KOPT-K1 (cell line): ENCODE measurements around the gene KIAA1217.

ENCODE experiments used
- H3K27ac ChIP-seq: fragments of 200-600 bp; sonication (generic); 2 replicates; pipeline ENCODE4 v1.5.1; 2016; ENCODE audit warnings: antibody characterized with exemption, mild to moderate bottlenecking, low read depth, low read length; ENCODE audit not compliant: poor library complexity, severe bottlenecking
- H3K36me3 ChIP-seq: fragments of 200-600 bp; sonication (generic); 2 replicates; pipeline ENCODE4 v1.5.1; 2017; ENCODE audit warnings: antibody characterized with exemption, mild to moderate bottlenecking, low read length, moderate library complexity; ENCODE audit not compliant: insufficient read depth
- H3K9me3 ChIP-seq: fragments of 200-600 bp; sonication (generic); 2 replicates; pipeline ENCODE4 v1.5.1; 2017; ENCODE audit warnings: antibody characterized with exemption, low read length, mild to moderate bottlenecking; ENCODE audit not compliant: insufficient read depth, poor library complexity, severe bottlenecking

KIAA1217 gene

GRCh38 chr10:24390146-24390700 lies 181.3 kb downstream of the KIAA1217 start:
- H3K27ac ChIP-seq: no peak overlapping the region
- H3K9me3 ChIP-seq: no peaks in the 10 kb centered on the region
- no peaks in the 10 kb centered on the region for H3K36me3 ChIP-seq

GRCh38 chr10:24390746-24391145 lies 181.8 kb downstream of the KIAA1217 start:
- no peaks in the 10 kb centered on the region for H3K36me3 ChIP-seq
- no peak overlapping the region for H3K27ac ChIP-seq

GRCh38 chr10:24393201-24393600 lies 184.3 kb downstream of the KIAA1217 start:
- Histone ChIP-seq H3K27ac (no peak overlapping the region), H3K36me3 (no peaks in the 10 kb centered on the region), H3K9me3 (no peaks in the 10 kb centered on the region)

More at GRCh38 chr10:24390746-24391145, 181.8 kb downstream of the KIAA1217 start:
- no peaks in the 10 kb centered on the region for H3K9me3 ChIP-seq

- Histone ChIP-seq H3K27ac (no peak overlapping the region), H3K36me3 (no peaks in the 10 kb centered on the region), H3K9me3 (no peaks in the 10 kb centered on the region)
These were observed 185.7 kb downstream of the KIAA1217 start for GRCh38 chr10:24394461-24395190.

- no peaks in the 10 kb centered on the region for H3K36me3 ChIP-seq
- no peak overlapping the region for H3K27ac ChIP-seq
- H3K9me3 ChIP-seq: no peaks in the 10 kb centered on the region
These were observed 187.5 kb downstream of the KIAA1217 start for GRCh38 chr10:24396396-24396795.

- Histone ChIP-seq H3K9me3 (no peaks in the 10 kb centered on the region), H3K27ac (no peak overlapping the region), H3K36me3 (no peaks in the 10 kb centered on the region)
These were observed 188.7 kb downstream of the KIAA1217 start for GRCh38 chr10:24397662-24398061.

- H3K27ac ChIP-seq: no peak overlapping the region
- no peaks in the 10 kb centered on the region for H3K9me3 ChIP-seq
- H3K36me3 ChIP-seq: no peaks in the 10 kb centered on the region
These were observed 195.6 kb downstream of the KIAA1217 start for GRCh38 chr10:24404567-24404966.

- H3K27ac ChIP-seq: no peak overlapping the region
- no peaks in the 10 kb centered on the region for H3K36me3 ChIP-seq
- no peaks in the 10 kb centered on the region for H3K9me3 ChIP-seq
These were observed 196.7 kb downstream of the KIAA1217 start for GRCh38 chr10:24405635-24406034.

GRCh38 chr10:24406809-24407483 lies 198.0 kb downstream of the KIAA1217 start:
- H3K27ac ChIP-seq: no peak overlapping the region
- H3K9me3 ChIP-seq: no peaks in the 10 kb centered on the region

GRCh38 chr10:24407928-24408327 lies 199.0 kb downstream of the KIAA1217 start:
- Histone ChIP-seq H3K36me3 (no peaks in the 10 kb centered on the region), H3K9me3 (no peaks in the 10 kb centered on the region), H3K27ac (no peak overlapping the region)

More at GRCh38 chr10:24406809-24407483, 198.0 kb downstream of the KIAA1217 start:
- H3K36me3 ChIP-seq: no peaks in the 10 kb centered on the region

GRCh38 chr10:24408365-24408764 lies 199.4 kb downstream of the KIAA1217 start:
- Histone ChIP-seq H3K9me3 (no peaks in the 10 kb centered on the region), H3K27ac (no peak overlapping the region), H3K36me3 (no peaks in the 10 kb centered on the region)

GRCh38 chr10:24414597-24414996 lies 205.7 kb downstream of the KIAA1217 start:
- Histone ChIP-seq H3K36me3 (no peaks in the 10 kb centered on the region), H3K9me3 (no peaks in the 10 kb centered on the region), H3K27ac (no peak overlapping the region)

- Histone ChIP-seq H3K9me3 (no peaks in the 10 kb centered on the region), H3K27ac (no peak overlapping the region), H3K36me3 (no peaks in the 10 kb centered on the region)
These were observed 206.7 kb downstream of the KIAA1217 start for GRCh38 chr10:24415455-24416125.

GRCh38 chr10:24416248-24416647 lies 207.3 kb downstream of the KIAA1217 start:
- no peaks in the 10 kb centered on the region for H3K36me3 ChIP-seq
- no peak overlapping the region for H3K27ac ChIP-seq
- H3K9me3 ChIP-seq: no peaks in the 10 kb centered on the region

GRCh38 chr10:24417053-24417452 lies 208.1 kb downstream of the KIAA1217 start:
- no peaks in the 10 kb centered on the region for H3K36me3 ChIP-seq
- H3K27ac ChIP-seq: no peak overlapping the region
- H3K9me3 ChIP-seq: no peaks in the 10 kb centered on the region
